ENCODE measurements around the gene EHD4. TPM values are rescaled to one million over a fixed set of nuclear protein-coding genes. Genes with fewer than 3 reads are reported as not detected.

Gene EHD4
- total and polyA plus RNA-seq, 2 donors (not counting 3 experiments of a cell fraction or from before 2014, with no cell fraction given): 96.7 to 128 TPM

- H3K9me1 ChIP-seq (replicated peaks; ENCODE audit: control insufficient read depth, extremely low read depth, insufficient read depth, low read length): no peaks in the 10 kb centered on the region
- ChIA-PET POLR2A (no interaction called here), CTCF (interaction anchor here (1.5 to 4.0 kb wide), 2 partner anchors 15 to 21 kb away, joined by 5 to 44 read pairs; partner anchors contain the start of gene EHD4)
- DNase-seq (ENCODE audit: low read depth, low spot score) (no peak), FAIRE-seq (no peak)
- peaks cover 94% of the 10 kb centered on the region for H3K79me2 ChIP-seq (ENCODE audit: control insufficient read depth, insufficient read depth, low read length)
- no TSS peak for BruUV-seq (replicated peaks)
- H3K9ac ChIP-seq (replicated peaks; ENCODE audit: extremely low read depth, insufficient read depth, low read length): no peak overlapping the region
- no peaks in the 10 kb centered on the region for H3K9me3 ChIP-seq (replicated peaks; ENCODE audit: control insufficient read depth, insufficient read depth, low read length)
- no peaks in the 10 kb centered on the region for H4K20me1 ChIP-seq (replicated peaks; ENCODE audit: control insufficient read depth, extremely low read depth, insufficient read depth, low read length)
- H3K4me3 ChIP-seq (replicated peaks in 1 of 3; ENCODE audit: insufficient read depth in 1 of 3, low read depth in 1 of 3, low read length in 3 of 3): no peak overlapping the region
- TF ChIP-seq MYC (IDR thresholded peaks at IDR 0.05; ENCODE audit: low read depth, low read length) (no peak), MAX (IDR thresholded peaks at IDR 0.05; ENCODE audit: insufficient read depth, insufficient read length) (no peak), GATA2 (IDR thresholded peaks at IDR 0.05; ENCODE audit: insufficient read depth, insufficient read length, low read depth, low read length) (no peak), POLR2AphosphoS5 (IDR thresholded peaks at IDR 0.05; ENCODE audit: insufficient read depth, low read depth, low read length) (no peak), FOS (IDR thresholded peaks at IDR 0.05; ENCODE audit: borderline replicate concordance, insufficient read depth, low read length) (no peak), EZH2 (IDR thresholded peaks at IDR 0.05; ENCODE audit: borderline replicate concordance, low read depth, low read length, severe bottlenecking) (no peak), JUN (IDR thresholded peaks at IDR 0.05; ENCODE audit: borderline replicate concordance, insufficient read depth, insufficient read length, low read depth) (no peak), POLR2A (IDR thresholded peaks at IDR 0.05; ENCODE audit: low read depth, low read length) (no peak)
- TF ChIP-seq, protein P1, sequence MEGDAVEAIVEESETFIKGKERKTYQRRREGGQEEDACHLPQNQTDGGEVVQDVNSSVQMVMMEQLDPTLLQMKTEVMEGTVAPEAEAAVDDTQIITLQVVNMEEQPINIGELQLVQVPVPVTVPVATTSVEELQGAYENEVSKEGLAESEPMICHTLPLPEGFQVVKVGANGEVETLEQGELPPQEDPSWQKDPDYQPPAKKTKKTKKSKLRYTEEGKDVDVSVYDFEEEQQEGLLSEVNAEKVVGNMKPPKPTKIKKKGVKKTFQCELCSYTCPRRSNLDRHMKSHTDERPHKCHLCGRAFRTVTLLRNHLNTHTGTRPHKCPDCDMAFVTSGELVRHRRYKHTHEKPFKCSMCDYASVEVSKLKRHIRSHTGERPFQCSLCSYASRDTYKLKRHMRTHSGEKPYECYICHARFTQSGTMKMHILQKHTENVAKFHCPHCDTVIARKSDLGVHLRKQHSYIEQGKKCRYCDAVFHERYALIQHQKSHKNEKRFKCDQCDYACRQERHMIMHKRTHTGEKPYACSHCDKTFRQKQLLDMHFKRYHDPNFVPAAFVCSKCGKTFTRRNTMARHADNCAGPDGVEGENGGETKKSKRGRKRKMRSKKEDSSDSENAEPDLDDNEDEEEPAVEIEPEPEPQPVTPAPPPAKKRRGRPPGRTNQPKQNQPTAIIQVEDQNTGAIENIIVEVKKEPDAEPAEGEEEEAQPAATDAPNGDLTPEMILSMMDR (IDR thresholded peaks at IDR 0.05; ENCODE audit: extremely low read depth in 1 of 2, insufficient read depth in 1 of 2, low read depth in 1 of 2, low read length in 2 of 2): no peak
- H3K4me2 ChIP-seq (ENCODE audit: insufficient read depth, low read length): no peak overlapping the region
- peaks cover 57% of the 10 kb centered on the region for H3K4me1 ChIP-seq (ENCODE audit: control insufficient read depth, extremely low read depth, insufficient read depth, low read length)
- H3K27me3 ChIP-seq (ENCODE audit: control insufficient read depth in 2 of 2, insufficient read depth in 2 of 2, low read length in 2 of 2): no peaks in the 10 kb centered on the region
- dilution Hi-C loops (cut with MboI; ENCODE audit: extremely low pct_ligation_motif_present, low sequenced_read_pairs) (no loop called here), intact Hi-C loops (cut with micrococcal nuclease) (no loop called here)
- peaks cover 15 to 18% of the 10 kb centered on the region in 2 experiments for H3K36me3 ChIP-seq (ENCODE audit: control insufficient read depth in 2 of 2, extremely low read depth in 1 of 2, insufficient read depth in 2 of 2, low read length in 2 of 2)
- peak overlapping the region; percentile 98 for H3K27ac ChIP-seq (ENCODE audit: insufficient read depth, low read depth, low read length)
- no peak overlapping the region for H2AFZ ChIP-seq (ENCODE audit: low read depth, low read length)
Observed at GRCh38 chr15:41955100-41955499, 17.3 kb downstream of the EHD4 start.
